CD1c-positive myeloid dendritic cell (primary cell): ENCODE data around the gene MYO7B.
"Not testable (repeated sequence)": the region's sequence is repeated elsewhere in the genome, so short reads cannot be mapped to it uniquely, and the experiment has no call there.

ENCODE experiments used
- DNase-seq: peaks from one replicate; pipeline ENCODE4 v3.0.0-alpha.2; 2016; ENCODE audit errors: extremely low spot score

Gene MYO7B

DNA sequence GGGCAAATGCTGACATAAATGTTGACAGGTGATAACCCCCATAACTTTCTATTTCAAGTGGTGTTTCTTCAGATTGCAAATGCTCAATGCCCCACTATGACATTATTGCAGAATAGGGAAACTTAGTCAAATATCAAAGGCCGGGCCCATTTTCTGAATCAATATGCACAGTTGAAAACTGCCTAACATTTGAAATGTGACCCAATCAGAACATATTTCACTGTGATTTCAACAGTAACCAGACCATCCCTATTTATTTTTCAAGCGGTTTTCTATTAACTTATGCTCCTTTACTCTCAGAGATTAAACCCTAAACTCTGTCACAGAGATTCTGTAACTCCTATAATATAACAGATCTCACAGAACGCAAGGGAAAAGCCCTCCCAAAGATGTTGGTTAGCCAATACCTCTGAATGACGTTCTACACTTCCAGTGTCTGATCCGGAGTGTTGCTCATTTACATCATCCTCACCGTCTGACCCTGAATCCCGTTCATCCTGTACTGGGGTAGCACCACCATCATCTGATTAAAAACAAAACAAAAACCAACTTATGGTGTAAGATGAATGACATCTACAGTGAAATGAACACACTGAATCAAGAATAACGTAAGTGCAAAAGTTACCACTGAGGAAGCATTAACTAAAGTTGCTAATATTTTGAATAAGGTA, 12.1 kb upstream of the MYO7B start:
- DNase-seq: no peak

DNA sequence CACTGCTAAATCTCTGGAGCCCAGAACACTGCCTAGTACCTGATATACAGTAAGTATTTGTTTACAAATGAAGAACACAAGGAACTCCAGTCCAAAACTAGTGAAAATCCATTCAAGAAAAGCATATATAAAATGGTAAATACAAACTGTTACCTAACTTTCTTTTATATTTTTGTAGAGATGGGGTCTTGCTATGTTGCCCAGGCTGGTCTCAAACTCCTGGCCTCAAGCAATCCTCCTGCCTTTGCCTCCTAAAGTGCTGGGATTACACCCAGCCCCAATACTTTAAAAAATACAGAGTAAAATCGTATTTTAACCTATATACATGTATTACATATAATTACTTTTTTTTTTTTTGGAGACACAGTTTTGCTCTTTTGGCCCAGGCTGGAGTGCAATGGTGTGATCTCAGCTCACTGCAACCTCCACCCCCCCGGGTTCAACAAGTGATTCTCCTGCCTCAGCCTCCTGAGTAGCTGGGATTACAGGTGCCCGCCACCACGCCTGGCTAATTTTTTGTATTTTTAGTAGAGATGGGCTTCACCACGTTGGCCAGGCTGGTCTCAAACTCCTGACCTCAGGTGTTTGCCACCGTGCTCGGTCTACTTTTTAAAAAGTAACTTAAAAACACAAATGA, 11.2 kb upstream of the MYO7B start:
- DNase-seq: not testable (repeated sequence)

DNA sequence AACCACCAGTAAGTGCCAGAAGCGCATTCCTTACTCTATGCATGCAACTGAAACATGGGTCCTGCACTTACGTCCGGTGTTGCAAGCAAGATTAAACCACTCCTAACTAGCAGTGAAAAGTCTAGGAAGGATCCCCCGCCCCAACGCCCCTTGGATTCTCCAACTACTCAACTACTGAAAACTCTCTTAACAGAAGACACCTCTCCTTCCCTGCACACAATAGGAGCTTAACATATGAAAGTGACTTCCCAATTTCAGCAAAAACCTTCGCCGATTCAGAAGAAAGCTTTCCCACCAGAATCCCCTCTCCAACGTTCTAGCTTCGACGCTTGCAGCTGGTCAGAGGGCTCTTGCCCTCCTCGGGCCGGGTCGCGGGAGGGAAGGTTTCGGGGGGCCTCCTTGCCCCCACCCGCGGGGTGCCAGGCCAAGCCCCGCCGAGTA, 9.8 kb upstream of the MYO7B start:
- peak; percentile 38 for DNase-seq

DNA sequence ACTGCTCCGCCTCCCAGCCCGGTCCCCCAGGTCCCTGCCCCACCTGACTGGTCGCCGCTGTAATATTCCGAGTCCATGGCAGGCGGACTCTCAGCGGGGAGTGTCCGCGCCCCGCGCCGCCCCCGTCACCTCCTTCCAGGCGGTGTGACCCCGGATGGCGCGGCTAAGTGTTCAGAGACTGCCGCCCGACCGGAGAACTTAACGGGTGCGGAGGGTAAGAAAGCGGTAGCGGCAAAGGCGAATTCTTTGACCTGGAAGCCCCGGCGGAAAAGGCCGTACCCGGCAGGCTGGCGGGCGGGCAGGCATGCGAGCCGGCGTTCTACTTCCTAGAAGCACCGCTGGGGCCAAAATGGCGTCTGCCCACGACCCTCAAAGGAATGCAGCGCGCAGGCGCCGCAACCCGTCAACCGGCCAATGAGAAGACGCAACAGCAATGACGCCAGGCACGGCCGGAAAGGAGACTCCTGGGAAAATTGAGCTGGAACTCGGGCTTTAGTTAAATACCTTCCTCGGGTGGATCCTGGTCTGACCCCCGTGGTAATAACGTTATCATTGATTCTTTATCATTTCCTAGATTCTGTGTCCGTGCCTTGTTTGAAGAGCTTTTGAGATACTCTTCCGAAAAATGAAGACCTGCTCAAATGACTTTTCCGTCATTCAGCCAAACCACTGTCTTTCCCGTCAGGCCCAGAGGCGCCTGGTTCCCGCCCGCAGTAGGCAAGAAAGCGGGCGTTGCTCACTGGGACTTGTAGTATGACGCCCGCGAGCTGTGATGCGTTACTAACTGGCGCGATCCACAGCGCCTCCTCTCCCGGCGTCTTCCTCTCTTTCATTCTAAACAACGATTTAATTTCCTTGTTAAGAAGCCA, 9.1 kb upstream of the MYO7B start, which contains the start of gene IWS1:
TSS of gene IWS1 (minus strand) at position 358 of the 869 bp plus-strand sequence. CDS start at position 77, 281 bp downstream.
- peak; percentile 99 for DNase-seq

DNA sequence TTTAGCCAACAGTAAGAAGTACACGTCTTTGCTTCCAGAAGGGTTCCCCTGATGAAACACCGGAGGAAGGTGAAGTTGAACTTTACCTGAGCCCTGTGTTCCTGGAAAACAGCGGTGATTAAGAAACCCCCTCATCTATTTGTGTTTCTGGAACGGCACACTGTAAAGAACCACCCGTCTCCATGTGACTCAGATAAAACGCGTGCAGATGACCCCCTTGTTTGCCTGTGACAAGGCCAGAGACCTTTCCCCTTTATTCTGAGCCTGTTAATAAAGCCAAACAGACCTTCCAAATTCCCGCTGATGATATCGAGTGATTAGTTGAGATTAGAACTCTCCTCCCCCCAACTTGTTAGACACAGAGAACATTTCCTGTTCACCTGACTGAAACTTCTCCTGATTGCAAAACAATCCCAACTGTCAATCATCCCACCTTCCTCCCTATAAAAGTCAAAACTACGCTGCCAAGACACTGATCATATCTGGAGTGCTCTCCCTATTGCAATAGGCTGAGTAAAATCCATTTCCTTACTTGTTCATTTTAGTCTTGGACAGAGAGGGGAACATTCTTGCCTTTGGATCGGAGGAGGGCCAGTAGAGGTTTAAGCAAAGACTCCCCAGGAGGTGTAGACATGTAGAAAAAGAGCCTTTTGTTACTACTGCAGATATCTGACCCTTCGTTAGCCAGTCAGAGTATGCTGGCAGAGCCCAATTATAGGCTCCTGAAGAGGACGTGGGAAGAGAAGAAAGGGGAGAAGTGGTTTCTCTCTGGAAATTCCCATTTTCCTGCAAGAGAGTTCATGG, 8.3 kb upstream of the MYO7B start:
- DNase-seq: no peak

DNA sequence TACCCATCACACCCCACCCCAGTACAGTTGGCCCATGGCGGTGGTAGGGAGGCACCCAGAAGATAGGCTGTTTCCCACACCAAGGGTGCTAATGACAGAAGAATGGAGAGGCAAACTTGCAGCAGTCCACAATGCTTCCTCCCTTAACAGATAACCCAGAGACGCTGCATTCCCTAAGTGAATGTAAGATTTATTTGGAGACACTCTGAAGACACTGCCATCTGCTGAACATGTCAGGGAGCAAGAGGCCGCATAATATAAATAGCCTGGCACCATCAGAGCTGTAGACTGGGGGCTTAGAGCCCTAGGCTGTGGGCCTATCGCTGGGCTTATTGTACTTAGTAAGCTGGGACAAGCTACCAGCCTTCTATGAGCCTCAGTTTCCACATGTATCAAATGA, 7.0 kb upstream of the MYO7B start:
- DNase-seq: no peak

DNA sequence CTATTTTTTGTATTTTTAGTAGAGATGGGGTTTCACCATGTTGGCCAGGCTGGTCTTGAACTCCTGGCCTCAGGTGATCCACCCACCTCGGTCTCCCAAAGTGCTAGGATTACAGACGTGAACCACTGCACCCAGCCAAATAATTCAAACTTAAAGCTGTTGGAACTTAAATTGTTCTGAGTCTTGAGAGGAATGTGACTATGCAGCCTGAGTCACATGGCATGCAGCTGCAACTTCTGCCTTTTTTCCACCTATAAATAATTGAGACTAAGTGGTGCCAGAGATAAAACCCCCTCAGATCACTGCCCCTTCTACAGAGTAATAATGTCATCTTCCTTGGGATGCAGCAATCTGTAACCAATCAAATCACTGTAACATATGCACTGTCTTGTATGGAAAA, 6.1 kb upstream of the MYO7B start:
- not testable (repeated sequence) for DNase-seq

DNA sequence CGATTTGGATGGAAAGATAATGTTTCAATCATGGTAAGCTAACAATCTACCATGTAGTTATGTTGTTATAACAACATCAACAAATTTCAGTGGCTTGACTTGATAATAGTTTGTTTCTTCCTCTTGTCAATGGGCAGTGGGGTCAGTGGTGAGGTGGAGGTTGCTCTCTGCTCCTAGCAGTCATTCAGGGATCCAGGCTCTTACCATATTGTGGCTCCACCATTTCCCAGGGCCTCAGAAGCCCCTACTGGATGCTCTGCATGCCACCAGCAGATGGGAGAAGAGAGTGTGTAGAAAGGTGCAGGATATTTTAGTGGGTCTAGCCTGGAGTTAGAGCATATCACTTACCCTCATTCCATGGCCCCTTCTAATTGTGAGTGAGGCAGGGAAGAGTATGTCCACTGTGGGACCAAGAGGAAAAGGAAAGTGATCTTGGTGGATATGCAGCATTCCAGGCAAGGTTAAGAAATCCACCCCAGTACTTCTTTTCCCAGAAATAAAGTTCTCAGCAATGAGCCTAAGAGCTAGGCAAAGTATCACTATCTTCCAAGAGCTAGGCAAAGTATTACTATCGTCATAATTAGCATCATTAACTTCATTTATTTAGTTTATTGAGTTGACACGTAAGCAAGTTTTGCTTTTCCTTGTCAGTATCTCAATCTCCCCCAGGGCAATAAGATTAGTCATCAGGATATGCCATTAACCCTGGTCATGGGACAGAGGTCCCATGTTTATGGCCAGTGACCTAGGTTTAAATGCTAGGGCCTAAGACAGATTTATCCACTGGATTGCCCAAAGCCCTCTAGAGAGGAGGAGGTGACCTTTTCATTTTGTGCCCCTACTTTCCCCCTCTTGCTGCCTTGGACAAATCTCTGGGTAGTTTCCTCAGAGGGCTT, 5.0 kb upstream of the MYO7B start:
- DNase-seq: no peak

DNA sequence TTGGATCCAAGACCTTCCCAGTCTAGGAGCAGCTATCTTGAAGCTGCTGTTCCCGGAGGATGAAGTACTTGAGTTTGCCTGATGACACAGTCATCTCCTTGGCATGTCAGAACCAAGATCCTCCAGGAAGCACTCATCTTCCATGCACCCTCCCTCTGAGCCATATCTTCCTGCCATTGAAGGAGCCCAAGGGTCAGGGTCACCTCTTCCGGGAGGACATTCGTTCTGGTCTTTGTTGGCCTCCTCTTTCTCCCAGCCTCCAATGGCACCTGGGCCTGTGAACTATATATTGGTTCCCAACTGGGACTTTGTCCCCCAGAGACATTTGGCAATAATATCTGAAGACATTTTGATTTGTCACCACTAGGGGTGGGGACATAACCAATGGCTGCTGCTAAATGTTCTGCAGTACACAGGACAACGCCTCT, 4.2 kb upstream of the MYO7B start:
- no peak for DNase-seq

DNA sequence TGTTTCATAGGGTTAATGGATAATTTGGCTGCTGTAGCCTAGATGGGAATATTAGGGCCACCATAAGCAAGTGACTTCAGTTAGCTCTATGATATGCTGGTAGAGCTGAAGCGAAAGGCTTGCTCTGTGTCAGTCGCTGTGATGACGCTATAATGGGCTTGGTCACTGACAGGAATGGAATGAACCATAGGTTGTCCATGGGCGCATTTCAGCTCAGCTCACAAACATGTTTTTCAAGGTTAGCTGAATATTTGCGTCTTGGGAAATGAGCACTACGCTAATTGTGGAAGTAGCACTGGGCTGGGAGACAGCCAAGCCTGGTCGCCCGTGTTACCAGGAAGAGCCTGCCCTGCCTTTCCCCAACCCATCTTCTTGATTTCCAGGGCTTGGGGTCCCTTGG, 3.2 kb upstream of the MYO7B start:
- no peak for DNase-seq

DNA sequence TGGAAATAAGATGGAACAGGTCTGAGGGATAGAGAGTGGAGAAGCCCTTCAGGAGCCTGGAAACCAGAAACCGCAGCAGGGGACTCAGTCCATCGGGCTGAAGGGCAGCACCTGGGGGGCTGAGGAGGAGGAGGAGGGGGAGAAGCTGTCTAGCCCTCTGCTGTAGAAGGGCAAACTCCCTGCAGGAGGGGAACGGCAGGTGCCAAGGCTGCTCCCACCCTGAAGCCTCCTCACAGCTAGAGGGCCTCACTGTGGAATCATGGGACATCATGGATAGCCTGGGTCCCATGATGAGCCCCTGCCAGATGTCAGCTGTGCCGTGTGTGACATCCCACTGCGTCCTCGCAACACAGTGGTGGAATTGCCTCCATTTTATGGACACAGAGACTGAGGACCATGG, 435 bp downstream of the MYO7B start:
- no peak for DNase-seq

DNA sequence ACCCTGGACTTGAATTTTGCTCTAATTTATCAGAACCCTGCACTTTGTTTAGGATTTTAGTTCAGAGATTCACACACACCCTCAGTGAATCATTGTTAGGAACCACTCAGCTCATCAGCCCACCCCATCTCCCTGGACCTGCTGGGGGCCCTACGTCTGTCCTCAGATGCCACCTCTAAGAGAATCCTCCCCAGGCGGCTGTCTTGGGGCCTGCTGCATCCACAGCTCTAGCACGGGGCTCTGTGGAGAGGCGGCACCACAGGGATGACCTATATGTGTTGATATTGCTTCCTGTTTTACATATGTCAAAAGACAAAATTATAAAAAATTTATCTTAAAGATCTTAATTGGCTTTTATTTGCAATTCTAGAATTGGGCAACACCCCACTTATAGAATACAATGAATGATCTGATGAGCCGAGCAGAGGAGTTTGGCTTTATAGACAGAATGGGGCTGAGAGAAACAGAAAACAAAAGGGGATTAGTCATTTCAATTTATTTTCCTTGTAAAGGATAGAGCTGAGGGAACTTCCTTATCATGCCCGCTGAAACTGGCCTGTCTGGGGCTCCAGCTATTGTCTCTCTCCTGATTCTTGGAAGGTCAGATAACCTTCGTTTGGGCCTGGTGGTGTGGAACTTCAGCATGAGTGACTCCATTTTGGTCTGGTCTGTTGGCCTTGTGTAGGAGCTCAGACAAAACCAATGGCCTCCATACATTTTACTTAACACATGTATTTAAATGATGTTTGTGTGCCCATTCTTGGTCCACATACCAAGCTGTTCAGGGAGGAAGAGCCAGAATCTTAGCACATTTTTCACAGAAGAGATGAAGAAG, 1.4 kb downstream of the MYO7B start:
- DNase-seq: no peak

DNA sequence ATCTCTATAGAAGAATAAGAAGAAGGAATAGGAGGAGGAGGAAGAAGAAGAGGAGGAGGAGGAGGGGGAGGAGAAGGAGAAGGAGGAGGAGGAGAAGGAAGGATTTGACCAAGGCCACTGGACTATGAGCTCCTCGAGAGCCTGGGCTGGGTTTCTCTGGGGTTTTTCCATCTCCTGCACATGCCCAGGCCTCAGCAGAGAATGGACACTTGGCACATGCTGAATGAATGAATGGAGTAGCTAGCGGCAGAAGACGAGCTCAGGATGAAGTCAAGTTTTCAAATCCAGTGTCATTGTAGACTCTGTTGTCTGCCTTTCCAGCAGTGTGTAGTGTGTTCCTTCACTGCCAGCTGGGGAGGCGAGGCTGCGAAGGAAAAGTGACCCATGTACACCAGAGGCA, 2.2 kb downstream of the MYO7B start:
- no peak for DNase-seq

DNA sequence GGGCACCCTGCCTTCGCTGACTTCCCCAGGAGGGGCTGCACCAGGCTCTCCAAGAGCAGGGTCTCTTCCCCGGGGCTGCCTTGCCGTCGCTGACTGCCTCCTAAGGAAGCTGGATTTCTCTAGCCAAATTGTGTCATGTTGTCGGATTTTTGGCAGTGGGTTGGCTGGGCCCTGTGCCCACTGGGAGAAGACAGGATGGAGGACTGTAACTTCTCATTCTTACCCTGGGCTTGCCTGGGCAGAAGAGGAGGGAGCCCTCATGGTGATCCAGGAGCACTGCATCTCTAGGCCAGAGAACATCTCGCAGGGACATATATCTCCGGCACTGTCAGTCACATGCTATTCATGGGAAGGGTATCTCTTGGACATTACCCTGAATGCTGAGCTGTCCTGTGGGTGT, 6.3 kb downstream of the MYO7B start:
- no peak for DNase-seq

DNA sequence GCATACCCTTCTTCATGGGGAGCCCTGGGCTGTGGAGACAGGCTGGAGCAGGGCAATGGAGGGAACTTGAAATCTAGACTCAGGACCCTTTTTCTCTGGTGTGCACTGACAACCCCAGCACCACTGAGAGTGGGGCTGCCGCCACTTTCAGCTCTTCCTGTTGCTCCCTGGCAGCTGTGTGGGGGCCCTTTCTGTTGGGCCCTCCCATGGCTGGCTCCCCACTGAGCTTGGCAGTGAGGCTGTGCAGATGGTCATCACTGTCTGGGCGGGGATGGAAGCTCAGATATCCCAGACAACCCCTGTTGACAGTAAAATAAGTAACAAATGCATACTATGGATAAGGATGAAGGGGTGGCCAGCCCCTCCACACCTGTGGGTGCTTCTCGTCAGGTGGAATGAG, 6.7 kb downstream of the MYO7B start:
- DNase-seq: no peak

DNA sequence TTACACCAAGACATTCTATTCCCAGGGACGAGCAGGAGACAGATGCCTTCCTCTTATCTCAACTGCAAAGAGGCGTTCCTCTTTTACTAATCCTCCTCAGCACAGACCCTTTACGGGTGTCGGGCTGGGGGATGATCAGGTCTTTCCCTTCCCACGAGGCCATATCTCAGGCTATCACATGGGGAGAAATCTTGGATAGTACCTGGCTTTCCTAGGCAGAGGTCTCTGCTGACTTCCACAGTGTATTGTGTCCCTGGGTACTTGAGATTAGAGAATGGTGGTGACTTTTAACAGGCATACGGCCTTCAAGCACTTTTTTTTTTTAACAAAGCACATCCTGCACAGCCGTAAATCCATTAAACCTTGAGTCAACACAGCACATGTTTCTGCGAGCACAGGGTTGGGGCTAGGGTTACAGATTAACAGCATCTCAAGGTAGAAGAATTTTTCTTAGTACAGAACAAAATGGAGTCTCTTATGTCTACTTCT, 7.6 kb downstream of the MYO7B start:
- not testable (repeated sequence) for DNase-seq

DNA sequence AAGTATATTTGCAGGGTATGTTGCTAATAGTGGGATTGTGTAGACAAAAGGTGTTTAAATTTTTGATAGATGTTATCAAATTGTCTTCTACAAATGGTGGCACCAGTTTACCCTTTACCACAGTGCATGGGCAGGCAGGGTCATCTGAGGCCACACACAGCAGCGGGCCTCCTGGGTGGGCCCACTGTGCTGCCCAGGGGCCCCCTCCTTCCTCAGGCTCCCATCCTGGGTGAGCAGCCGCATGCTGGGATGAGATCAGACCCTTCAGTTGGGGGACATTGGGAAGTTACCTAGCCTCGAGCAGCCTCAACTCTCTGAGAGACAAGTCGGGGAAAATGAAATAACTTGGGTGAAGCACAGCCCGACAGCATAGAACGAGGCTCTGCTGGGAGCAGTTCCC, 9.7 kb downstream of the MYO7B start:
- no peak for DNase-seq

DNA sequence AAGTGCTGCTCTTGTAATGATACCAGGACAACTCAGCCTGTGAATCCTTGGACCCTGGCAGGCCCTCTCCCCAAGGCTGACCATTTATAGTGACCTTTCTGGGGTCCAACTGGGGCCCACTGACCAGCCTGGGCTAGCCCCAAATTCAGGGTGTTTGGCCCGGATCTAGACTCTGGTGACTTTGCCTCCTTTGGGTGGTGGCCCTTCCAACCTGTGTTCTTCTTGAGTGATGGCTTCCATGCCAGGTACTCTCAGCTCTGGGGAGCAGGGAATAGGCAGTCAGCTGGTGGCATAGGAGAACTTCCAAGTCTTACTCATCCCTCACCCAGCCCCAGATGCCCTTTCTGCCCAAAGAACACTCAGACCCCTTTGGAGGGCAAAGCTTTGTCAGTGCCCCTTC, 10.3 kb downstream of the MYO7B start:
- no peak for DNase-seq

DNA sequence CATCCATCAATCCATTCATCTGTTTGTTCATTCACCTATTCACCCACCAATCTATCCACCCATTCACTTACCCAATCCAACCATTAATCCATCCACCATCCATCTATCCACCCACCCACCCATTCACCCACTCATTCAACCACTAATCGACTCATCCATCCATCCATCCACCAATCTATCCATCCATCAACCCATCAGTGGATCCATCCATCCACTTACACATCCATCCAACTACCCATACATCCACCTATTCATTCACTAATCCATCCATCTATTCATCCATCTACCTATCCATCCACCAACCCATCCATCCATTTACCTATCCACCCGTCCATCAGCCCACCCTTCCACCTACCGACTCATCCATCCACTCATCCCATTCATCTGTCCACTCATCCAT, 11.3 kb downstream of the MYO7B start:
- no peak for DNase-seq
